Cardiac fibroblast (primary cell): Measurements from ENCODE around the gene DNAAF2.

Experiments used
- DNase-seq, 2 donors: peaks; one replicate each; pipeline versions ENCODE4 v3.0.0 to v3.0.0-alpha.2; 2010; ENCODE audit warnings: low read depth in 2 of 2
- H3K4me3 ChIP-seq, 2 donors: replicated peaks in 1 of 2; 1 replicate in 1 of 2; 2 replicates in 1 of 2; pipeline ENCODE4 v1.5.1; 2011; ENCODE audit warnings: low read depth in 2 of 2, low read length in 2 of 2, mild to moderate bottlenecking in 2 of 2, moderate library complexity in 1 of 2
- TF ChIP-seq, protein P1 (sequence below): IDR thresholded peaks from one replicate; pipeline ENCODE4 v1.5.1; 2011; ENCODE audit warnings: low read depth, mild to moderate bottlenecking, low read length, inconsistent platforms

DNAAF2 gene

DNA sequence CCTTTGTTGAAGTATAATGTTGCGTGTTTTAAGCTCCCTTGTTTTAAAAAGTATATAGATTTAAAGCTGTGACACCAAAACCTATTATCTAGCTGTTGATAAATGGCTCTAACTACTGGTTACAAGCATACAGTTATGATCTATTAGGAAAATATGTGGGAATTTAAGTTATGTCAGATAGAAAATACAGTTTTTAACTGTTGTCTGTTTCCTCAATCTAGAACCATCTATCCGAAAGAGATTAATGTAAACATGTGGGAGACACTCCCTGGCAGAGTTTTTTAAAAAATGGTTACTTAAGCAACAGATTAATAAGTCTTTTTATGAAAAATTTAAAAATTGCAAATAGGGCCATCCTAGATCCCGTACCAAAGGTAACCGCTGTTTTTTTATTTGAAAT lies 22.8 kb downstream of the DNAAF2 start:
- no peak overlapping the region for H3K4me3 ChIP-seq
- TF ChIP-seq, protein P1, sequence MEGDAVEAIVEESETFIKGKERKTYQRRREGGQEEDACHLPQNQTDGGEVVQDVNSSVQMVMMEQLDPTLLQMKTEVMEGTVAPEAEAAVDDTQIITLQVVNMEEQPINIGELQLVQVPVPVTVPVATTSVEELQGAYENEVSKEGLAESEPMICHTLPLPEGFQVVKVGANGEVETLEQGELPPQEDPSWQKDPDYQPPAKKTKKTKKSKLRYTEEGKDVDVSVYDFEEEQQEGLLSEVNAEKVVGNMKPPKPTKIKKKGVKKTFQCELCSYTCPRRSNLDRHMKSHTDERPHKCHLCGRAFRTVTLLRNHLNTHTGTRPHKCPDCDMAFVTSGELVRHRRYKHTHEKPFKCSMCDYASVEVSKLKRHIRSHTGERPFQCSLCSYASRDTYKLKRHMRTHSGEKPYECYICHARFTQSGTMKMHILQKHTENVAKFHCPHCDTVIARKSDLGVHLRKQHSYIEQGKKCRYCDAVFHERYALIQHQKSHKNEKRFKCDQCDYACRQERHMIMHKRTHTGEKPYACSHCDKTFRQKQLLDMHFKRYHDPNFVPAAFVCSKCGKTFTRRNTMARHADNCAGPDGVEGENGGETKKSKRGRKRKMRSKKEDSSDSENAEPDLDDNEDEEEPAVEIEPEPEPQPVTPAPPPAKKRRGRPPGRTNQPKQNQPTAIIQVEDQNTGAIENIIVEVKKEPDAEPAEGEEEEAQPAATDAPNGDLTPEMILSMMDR, result no peak
- no peak for DNase-seq

GRCh38 chr14:49607583-49607982 lies 27.5 kb downstream of the DNAAF2 start:
- DNase-seq, result no peak
- TF ChIP-seq, protein P1, result no peak
- no peak overlapping the region for H3K4me3 ChIP-seq

DNA sequence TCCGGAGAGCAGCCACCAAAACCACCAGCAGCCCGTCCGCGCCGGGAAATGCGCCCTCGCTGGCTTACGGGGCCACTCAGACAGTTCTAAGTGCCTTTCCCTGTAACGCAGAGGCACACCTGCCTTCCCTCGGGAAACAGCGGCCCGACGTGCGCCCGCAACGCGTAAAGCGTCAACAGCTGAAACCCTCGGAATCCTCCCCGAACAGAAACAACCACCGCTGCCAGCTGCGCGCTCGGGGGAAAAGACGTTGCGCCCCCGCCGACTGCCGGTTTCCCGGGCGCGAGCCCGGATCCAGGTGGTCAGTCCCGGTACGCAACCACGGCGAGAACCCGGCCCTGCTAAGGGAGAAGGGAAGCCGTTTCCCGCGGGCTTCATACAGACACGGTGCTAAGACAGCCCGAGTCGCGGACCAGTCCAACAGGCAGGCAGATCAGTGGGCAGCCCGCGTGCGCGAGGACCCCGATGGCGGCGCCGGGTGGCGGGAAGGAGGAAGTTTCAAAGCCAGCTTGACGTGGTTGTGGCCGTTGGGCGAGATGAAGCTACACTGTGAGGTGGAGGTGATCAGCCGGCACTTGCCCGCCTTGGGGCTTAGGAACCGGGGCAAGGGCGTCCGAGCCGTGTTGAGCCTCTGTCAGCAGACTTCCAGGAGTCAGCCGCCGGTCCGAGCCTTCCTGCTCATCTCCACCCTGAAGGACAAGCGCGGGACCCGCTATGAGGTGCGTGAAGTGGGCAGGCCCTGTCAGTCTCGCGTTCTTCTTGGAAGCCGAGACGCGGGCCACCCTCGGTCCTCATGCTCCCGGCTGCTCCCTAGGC lies 36.4 kb downstream of the DNAAF2 start, which contains the start of gene LRR1:
LRR1 (plus strand) TSS at position 456 of the 816 bp plus-strand sequence; CDS start at position 537, 81 bp downstream.
- peak within 1 kb of the TSS; percentile 96 to 98 for H3K4me3 ChIP-seq
- peak; percentile 82 to 87 for DNase-seq
- TF ChIP-seq, protein P1, result no peak

GRCh38 chr14:49598189-49598484 lies 36.9 kb downstream of the DNAAF2 start:
- H3K4me3 ChIP-seq, result peak overlapping the region; percentile 96 to 98
- TF ChIP-seq, protein P1, result no peak

DNA sequence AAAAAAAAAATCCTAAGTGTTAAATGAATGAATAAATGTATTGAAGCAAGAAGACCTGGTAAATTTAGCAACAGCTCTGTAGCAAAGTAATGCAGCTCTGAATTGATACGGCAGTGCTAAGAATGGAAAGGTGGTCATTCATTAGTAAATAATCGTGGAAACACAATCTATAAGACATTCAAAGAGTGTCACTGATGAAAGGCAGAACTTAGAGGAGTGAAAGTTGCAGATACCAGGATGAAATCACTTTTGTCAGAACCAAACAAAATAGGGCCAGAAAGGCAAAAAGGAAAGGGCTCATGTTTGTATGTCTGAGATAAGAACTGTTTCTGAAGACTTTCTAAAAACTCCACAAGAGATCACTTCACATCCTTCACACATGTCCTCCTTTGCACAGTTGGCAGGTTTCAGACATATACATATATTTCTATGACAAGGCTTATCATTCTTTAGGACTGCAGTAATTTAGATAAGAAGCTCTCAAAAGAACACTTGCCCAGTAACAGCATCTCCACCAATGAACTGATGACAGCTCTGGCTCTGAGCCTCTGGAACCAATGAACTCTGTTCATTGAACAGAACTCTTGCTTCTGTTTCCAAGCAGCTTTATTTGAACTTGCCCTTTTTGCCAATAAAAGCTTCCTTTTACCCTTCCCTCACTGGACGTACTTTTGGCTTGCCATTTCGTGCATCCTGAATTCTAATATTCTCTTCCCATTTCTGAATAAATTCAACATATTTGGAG lies 40.5 kb downstream of the DNAAF2 start:
- TF ChIP-seq, protein P1, result no peak
- DNase-seq, result peak; percentile 56 to 83
- H3K4me3 ChIP-seq, result peak overlapping the region in 1 of 2 donors; percentile 15

More at GRCh38 chr14:49598189-49598484, 36.9 kb downstream of the DNAAF2 start:
- no peak for DNase-seq

- DNase-seq, result peak; percentile 41 to 63
- TF ChIP-seq, protein P1, result peak; percentile 5
- H3K4me3 ChIP-seq, result no peak overlapping the region
Measured at GRCh38 chr14:49593016-49593415, 42.0 kb downstream of the DNAAF2 start.
